HG02884 (cell line): ENCODE results near the gene DYSF.

ENCODE experiments used
- ATAC-seq: cut with Tn5 transposase; IDR thresholded peaks from one replicate; pipeline ENCODE4 v1.9.1; 2021; ENCODE audit warnings: mild to moderate bottlenecking, moderate library complexity; ENCODE audit not compliant: unreplicated experiment

The DYSF gene

DNA sequence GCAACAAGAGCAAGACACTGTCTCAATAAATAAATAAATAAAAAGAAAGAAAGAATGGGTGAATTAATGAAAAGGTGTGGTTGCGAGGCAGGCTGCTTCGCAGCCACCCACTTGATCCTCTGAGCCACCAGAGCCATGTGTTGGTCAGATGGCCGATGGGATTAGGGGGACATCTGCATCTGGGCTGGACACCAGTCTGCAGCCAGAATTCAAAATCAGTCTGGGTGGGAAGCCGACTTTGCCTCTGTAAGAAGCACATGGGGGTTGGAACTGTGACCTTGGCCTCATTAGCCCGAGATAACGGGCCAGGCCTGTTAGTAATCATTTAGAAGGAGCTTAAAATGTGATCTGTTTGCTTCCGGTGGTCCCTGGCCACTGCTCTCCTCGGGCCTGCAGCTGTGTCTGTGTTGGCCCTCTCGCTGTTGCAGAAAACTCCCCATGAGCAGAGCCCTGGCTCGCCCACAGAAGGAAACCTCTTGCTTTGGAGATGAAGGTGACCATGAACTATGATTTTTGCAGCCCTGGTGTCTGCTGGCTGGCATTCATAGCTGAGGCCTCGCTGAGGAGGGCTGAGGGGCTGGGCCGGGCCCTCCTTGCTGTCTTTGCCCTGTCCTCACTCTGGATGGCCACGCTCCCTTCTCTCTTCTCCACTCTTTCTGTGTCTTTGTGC lies 94.4 kb downstream of the DYSF start:
- no peak for ATAC-seq

- no peak for ATAC-seq
These were observed 95.5 kb downstream of the DYSF start for GRCh38 chr2:71548646-71549425.

GRCh38 chr2:71550801-71551630 lies 97.7 kb downstream of the DYSF start:
- ATAC-seq = no peak

GRCh38 chr2:71551631-71551915 lies 98.2 kb downstream of the DYSF start:
- no peak for ATAC-seq

DNA sequence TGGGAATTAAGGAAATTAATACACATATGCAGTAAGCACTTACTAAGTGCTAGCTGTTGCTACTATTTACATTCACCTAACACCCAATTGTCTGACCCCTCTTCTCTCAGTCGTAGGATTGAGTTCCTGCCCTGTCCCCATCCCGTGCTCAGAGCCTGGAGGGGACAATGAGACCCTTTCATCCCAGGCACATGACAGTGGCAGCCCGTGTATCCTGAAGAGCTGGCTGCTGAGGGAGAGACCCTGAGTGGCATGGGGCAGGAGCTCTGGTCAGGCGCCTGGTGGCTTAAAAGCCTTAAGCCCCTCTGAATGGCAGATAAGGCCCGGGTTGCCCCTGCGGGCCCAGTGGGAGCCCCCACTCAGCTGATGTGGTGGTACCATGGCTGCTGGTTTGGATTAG lies 99.0 kb downstream of the DYSF start:
- ATAC-seq = no peak

GRCh38 chr2:71552861-71553301 lies 99.5 kb downstream of the DYSF start:
- ATAC-seq = no peak

- no peak for ATAC-seq
These were observed 100.8 kb downstream of the DYSF start for GRCh38 chr2:71554028-71554705.

GRCh38 chr2:71554706-71555056 lies 101.3 kb downstream of the DYSF start:
- ATAC-seq = no peak

GRCh38 chr2:71555798-71556454 lies 102.6 kb downstream of the DYSF start:
- no peak for ATAC-seq

DNA sequence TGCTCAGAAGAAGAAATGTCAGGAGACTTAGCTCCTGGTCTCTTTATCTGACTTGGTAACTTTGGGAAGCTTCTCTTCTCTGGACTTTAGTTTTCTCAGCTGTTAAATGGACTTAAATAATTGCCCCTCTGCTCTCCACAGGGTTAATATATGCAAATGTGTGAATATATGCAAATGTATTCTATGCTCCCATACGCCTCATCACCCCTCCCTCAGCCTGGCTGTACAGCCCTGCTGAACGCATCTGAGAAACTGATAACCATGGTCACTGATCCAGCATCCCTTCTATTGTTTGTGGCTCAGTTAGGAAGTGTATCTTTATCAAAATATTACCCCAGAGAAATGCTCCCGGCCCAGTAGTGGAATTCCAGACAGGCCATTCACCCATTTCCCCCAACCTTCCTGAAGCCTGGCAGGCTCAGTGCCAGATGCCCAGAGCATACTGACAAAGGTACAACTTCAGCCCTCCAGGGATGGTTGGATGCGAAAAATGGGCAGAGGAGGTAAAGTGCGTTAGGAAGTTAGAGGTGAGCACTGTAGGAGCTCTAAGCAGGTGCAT lies 103.4 kb downstream of the DYSF start:
- no peak for ATAC-seq

DNA sequence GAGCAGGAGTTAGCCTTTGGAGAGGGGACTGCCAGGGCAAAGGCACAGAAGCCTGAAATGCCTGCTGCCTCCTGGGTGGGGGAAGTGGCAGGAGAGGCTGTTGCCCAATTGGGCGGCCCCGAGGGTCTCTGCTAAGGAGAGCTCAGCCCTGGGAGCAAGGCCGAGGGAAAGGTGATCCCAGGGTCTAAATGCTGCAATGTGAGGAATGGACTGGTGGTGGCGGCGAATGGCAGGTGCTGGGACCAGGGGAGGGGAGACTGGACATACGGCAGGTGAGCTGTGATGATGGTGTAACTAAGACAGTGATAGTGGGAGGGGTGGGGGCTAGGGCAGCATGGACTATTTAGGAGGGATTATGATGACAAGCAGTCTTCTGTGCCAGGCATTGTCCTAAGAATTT lies 104.0 kb downstream of the DYSF start:
- ATAC-seq = no peak

DNA sequence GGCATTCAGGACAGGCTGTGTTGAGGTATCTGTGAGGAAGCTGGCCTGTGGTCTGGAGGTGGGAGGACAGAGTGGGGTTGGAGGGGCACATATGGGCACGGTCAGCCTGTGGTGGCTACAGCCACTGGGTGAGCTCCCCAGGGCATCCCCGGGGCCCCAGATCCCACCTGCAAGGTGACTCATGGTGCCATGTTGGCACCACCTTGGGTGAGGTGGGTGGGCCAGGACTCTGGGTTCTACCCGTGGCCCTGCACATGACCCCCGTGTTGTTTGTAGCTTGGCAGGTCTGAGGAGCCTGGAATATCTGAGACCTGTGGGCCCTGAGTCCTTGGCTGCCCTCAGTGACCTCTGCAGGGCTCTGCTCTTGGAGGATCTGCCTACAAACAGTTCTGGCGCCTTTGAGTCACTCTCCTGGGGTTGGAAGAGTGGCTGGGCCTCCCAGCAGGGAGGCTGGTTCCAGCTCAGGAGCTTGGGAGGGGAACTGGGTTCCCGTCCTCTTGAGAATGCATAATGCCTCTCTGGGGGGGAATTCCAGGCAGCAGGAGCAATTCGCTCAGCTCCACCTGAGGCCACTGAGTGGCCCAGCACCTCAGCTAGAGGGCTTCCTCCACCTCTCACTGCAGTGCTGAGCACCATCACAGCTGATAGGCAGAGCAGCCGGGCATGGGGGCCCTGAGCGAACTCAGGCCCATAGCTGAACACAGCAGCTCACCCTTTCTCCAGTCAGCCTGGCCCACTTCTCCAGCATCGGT lies 105.1 kb downstream of the DYSF start:
- ATAC-seq = no peak

DNA sequence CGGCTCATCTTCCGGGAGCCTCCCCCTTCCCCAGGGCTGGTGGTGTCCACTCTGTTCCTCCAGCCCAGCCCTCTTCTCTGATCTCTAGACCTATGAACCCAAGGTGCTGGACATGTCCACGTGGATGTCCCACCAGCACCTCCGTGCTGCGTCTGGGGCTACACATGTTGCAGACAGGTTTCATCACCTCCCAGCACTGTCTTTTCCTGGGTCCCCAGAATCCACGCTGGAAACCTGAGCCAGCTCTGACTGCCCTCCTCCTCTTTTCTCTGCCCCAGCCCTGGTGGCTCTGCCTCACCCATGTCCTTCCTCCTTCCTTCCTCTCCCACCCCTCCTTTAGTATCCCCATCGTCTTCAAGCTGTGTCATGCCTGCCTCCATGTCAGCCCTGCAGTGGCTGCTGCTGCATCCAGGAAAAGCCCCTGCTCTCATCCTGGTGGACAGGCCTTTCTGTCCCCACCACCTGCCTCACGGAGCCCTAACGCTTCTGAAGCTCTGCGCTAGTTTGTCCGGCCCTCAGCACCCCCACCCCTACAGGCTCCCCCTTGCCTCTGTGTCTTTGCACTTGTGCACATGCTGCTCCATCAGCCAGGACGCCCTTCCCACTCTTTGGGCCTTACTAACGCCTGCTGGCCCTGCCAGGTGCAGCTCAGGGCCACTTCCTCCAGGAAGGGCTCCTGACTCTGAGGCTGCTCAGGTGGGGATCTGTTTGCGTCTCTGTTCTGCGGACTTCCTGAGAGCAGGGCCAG lies 105.9 kb downstream of the DYSF start:
- ATAC-seq = no peak

DNA sequence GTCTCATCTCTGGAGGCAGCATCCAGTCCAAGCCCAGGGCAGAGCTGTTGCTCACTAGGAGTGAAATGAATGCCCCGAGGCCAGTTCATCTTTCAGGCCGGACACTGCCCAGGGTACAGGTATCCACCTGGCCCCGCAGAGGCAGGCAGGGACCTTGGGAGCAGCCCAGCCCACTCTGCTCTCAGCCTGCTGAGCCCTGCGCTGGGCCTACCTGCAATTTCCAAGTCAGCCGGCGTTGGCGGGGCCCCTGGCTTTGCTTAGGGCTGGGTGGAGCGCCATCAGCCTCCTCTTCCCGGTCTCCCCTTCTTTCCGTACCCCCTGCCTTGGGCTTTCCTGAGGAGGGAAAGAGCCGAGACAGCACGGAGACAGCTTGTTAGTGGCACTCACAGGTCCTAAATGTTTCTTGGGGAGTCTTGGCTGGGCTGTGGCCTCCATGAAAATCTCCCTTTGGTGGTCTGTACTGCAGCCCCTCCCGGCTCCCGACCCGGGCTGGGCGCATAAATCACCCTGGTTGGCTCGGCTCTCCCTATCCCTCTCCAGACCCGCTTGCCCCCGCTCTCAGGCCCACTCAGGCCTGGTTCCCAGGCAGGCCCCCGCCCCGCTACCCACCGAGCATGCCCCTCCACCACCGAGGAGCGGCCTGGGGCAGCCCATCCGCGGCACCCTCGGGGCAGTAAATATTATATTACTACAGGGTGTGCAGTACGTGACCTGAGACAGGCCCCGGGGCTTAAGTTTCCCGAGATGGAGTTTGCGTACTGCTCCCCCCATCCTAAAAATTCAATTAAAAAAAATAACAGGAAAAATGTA lies 106.7 kb downstream of the DYSF start:
- no peak for ATAC-seq

GRCh38 chr2:71560638-71561011 lies 107.3 kb downstream of the DYSF start:
- no peak for ATAC-seq

GRCh38 chr2:71561441-71562267 lies 108.3 kb downstream of the DYSF start:
- ATAC-seq = no peak

DNA sequence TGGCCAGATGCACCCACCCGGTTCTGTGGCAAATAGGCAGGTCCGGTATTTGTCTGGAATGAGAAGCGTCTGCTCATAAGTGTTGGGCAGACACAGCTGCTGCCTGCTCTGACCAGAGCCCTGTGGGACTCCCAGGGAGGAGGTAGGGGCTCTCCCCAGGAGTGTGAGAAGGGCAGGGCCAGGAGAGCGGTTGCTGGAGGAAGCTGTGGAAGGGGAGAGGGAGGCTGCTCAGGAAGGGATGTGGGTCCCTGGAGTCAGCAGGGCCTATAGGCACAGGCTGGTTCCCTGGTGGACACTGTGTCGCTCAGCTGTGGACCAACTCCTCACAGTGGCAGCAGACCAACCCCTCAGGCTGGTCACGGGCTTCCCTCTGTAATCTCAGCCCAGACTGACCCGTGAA lies 109.2 kb downstream of the DYSF start:
- ATAC-seq = no peak
